ENCODE results near the gene INTS15.

- TF ChIP-seq CTCF (IDR thresholded peaks at IDR 0.05) = no peak
- TF ChIP-seq POLR2A (IDR thresholded peaks at IDR 0.05) = no peak
Measured at GRCh38 chr7:6600093-6600492, 10.3 kb downstream of the INTS15 start.
